ENCODE results near the gene SMARCAL1.
"Not testable (repeated sequence)": the region's sequence is repeated elsewhere in the genome, so short reads cannot be mapped to it uniquely, and the experiment has no call there.

GRCh38 chr2:216384409-216384808 is 27.9 kb upstream of the SMARCAL1 start:
- not testable (repeated sequence) for TF ChIP-seq POLR2AphosphoS5 (IDR thresholded peaks at IDR 0.05; ENCODE audit: borderline replicate concordance, low read depth, low read length); EZH2 (IDR thresholded peaks at IDR 0.05)
